GM21723 (cell line): ENCODE data around the gene OAT.
A peak's percentile ranks its signal among the peaks of the same experiment; 100 is the strongest.

Experiments
- ATAC-seq: cut with Tn5 transposase; IDR thresholded peaks from one replicate; pipeline ENCODE4 v1.9.1; 2021; ENCODE audit warnings: mild to moderate bottlenecking, moderate library complexity; ENCODE audit not compliant: unreplicated experiment

The OAT gene

DNA sequence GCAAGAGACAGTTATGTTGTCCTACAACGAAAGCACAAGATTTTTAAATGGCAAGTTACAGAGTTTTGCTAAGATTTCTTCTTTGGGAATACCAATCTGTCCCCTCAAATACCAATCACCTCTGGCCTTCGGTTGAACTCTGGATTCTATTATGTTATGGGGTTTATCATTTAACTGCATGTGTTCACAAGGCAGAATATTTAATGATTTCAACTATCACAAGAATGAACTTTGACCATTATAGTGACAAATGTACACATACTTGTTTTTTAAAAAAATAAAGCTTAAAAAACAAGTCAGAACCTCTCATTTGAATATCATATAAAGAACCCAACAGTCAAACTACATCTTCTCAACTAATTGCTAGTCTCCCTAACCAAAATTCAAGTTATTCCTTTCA lies 11.3 kb downstream of the OAT start:
- ATAC-seq: no peak

DNA sequence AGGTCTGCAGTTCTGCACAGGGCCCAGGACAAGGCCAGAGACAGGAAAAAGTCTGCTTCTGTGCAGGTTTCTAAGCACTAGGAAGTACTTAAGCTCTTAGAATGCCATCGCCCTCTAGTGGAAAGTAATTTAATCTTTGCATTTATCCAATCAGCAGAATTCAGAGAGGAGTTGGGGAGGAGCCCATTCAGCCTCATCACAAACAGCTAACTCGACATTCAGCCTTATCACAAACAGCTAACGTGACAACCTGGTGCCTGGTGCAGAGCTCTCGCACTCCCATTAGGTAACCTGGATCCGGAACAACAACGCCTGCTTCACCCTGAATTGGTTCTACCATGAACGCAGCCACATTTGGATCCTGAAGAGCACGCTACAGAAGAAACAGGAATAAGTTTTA lies 15.2 kb downstream of the OAT start:
- peak; percentile 93 for ATAC-seq

DNA sequence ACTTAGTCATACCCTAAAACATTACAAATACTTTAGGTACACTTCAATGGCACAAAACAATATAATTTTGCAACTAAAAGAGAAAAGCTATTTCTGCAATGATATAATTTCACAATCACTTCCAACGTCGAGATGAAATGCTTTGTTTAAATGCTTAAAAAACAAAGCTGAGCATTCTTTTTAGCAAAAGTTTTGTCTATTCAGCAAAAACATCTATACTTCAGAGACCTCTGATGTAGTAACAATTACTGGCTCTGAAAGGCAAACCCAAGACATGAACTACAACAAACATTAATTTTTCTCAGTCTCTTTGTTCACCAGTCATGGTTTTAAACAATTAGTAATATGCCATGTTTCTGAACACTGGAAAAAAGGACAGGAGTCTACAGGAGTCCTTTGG lies 16.4 kb downstream of the OAT start:
- ATAC-seq: no peak

DNA sequence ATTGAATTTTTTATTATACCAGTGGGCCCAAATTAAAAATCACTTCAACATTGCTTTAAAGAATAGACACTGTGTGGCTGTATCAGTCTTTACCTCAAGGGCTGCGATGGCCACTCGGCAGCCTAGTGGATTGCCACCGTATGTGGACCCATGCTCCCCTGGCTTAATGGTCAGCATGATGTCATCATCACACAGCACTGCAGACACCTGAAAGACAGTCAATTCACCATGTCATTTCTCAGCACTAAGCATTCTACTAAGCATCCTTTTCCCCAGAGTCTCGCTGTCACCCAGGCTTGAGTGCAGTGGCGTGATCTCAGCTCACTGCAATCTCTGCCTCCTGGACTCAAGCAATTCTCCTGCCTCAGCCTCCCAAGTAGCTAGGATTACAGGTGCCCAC lies 17.1 kb downstream of the OAT start:
- ATAC-seq: no peak

DNA sequence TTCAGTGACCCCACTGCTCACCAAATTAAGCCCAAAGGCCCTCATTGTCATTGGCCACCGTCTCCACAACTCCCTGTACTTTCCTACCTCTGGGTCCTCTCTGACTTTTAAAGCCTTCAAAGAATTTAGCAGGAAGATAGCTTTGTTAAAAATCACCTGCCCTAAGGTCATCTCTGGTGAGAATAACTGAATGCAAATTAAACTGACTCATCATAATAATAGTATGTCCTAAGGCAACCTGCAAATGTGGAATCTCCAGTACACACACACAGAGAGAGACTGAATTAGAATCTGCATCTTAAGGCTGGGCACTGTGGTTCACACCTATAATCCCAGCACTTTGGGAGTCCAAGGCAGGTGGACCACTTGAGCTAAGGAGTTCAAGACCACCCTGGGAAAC lies 24.1 kb downstream of the OAT start:
- ATAC-seq: no peak

DNA sequence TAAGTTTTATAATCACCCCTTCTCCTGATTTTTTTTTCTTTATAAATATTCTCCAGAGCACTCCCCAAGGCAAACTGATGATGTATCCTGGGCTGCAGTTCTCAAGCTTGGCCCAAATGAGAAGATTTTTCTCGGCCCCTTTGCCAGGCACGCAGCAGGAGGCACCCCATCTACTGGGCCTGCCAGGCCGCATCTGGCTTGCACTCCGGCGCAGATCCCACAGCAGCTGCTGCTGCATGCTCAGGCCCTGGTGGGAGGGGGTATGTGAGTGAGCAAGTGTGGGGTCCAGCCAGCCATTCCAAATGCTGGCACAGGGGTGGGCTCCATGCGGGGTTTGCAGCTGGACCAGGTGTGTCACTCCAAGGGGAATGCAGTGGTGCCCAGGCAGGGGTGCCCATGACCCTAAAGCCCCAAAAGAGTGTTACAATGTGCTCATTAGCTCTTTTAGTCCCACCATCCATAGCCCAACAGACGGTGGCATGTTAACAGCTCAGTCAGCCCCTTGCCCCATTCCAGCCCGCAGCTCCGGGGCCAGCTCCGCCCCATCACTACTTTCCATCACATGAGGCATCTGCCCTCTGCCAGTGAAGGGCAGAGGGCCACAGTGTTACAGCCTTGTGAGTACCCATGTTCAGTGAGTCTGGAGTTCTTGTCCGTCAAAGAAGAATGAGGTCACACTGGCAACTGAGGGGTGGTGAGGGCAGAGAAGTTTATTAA lies 25.9 kb downstream of the OAT start:
- no peak for ATAC-seq

DNA sequence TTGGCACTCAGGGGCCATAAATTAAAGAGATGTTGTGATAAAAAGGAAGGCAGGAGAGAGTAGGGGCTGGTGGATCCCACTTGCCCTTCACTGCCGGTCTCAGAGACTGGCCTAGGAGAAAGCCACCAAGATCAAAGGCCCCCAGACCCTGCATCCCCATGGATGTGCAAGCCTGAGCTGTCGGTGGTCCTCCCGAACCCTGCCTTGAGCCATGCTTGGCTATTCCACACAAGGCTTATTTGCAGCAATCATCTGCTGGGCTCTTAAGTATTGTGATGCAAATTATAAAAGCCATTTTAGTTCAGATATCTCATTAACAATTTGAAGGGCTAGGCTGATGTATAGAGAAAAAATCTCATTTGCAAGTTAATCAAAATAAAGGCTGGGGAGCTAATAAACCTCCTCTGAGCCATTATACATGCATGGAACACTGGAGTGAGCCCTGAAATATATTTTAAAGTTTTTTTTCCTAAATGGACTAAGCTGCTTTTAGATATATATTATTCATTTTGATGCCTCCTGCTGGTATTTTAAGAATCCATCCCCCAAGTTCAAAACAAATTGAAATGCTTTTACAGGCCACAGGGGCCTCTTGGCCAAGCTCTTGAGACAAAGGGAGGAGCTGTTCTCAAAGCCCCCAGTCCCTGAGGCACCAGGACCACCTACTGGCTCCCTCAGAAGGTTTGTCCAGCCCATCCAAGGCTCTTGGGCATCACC lies 28.1 kb downstream of the OAT start:
- no peak for ATAC-seq

DNA sequence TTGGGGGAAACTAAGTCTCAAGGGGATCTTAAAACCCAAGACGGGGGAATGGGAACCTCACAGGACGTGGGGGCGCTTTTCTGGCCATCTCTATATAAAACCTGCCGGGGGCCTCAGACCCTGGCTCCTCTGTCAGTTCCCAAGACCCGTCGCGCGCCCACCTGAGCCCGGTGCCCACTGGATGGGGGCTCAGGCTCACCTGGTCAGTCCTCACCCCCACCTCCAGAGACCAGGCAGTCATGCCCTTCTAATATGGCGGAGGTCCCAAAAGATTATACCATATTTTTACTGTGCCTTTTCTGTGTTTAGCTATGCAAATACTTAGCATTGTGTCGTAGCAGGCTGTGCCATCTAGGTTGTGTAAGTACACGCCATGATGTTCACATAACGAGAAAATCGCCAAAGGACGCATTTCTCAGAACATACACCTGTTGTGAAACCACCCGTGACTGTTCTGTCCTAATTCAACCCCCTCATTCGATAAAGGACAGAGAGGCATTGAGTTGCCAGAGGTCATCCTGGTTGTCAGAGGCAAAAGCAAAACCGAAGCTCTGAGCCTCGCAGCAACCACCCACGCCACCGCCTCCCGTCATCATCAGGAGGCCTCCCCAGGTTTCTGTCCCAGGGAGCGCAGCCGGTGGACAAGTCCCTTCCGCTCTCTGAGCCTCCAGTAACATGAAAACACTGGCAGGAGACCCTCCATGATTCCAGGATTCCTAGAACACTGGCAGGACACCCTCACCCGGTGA lies 28.9 kb downstream of the OAT start:
- no peak for ATAC-seq

DNA sequence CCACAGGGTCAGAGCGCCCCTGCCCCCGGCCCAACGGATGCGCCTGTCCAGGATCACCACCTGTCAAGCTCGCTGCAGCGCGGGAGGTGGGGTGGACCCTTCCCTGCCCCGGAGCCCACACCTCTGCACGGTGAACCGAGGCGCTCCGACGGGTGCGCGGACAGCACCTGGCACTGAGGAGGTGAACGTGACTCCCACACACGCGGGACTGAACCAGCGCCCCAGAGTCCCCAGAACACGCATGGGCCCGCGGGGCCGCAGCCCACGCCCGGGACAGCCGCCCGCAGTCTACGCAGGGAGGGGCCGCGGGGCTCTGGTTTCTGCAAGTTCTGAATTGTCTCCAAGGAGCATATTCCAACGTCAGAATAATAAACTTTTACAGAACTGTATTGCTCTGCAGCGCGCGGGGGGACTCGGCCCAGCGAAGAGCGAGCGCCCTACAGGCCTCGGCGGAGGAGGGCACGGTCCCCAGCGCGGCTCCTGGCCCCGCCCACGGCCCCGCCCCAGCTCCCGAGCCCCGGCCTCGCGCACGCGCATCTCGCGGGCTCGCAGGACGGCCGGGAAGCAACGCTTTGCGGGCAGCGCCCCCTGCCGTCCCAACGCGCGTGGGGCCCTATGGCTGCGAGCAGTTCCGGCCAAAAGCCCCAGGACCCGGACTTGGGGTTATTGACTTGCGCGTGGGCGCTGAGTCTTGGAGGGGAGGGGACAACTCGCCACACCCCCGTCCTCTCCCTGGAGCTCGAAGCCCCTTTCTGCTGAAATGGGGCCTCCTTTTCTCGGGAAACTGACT lies 29.7 kb downstream of the OAT start:
- peak; percentile 94 for ATAC-seq

DNA sequence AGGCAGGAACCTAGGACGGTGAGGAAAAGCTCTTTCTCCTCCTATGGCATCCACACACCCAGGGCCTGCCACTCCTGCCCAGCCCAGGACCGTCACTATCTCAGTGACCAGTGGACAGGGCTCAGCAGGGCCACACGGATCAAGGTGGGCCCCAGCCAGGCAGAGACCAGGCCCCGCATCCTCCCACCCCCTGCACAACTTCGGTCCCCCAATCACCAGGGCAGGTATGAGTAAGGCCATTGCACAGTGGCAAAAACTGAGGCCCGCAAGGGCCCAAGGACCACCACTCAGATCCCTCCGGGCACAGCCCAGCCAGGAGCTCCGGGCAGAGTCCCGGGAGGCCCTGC lies 30.3 kb downstream of the OAT start:
- no peak for ATAC-seq

DNA sequence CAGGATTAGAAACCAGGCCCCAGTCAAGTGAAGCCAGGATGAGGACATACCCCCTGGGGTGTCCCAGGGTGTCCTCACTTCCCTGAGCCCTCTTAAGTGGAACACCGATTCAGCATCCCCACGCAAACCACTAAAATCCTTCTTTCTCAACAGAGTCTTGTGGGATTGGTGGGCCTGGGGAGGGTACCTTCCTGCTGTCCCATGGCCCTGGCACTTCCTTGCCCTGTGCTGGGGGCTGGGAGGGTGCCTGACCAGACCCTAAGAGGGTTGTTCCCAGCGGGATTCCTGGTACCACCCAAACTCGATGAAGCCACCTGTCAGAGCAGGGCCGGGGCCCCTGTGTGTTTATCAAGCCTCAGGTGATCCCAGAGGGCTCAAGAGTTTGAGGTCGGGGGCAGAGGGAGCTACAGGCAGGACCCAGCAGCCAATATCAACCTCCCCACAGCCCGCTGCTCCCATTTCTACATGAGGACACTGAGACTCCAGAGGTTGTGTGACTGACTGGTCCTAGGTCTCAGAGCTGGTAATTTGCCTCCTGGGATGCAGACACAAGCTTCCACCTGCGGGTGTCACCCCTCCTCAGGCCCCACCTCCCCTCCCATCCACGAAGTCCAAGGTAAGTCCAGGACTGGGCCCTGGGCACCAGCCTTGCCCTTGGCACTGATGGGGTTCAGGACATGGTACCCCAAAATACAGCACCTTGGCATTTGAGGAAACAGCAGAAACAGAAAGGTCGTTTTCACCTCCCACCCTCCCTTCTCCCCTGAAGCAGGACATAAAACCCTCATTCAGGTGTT lies 31.4 kb downstream of the OAT start:
- no peak for ATAC-seq

DNA sequence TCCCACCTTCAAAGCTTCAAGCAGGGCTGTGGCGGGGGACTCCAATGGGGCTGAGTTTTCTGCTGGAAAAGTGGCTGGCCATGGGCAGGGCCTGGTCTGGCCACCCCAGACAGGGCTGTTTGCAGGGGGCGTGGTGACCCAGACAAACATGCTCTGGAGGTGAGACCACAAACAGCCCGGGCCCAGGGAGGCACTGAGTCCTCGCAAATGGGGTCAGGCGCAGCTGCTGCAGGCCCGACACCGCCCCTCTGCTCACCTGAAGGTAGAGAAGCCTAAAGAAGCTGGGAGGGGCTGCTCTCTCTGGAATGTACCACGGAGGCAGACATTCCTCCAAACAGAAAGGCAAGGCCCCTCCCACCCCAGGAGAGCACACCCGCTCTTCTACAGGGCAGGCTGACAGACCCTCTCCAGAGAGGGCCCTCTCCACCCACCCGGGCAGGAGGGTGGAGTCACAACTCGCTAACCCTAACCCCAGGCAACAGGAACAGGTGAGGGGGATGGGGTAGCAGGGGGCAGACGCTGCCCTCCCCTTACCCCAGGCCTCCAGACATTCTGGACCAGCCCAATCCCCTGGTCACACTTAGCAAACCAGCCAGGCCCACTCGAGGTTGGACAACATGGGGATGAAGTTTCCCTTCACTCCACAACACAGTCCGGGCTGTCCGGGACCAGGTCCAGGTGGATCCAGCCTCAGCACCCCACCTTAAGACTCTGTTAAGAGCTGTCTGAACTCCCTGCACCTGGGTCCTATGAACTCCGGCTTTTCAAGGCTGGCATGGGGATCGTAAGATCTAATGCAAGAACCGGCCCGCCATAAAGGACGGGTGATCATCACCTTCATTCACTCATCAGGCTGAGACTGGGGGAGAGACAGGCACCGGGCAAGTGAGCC lies 32.3 kb downstream of the OAT start:
- ATAC-seq: no peak

DNA sequence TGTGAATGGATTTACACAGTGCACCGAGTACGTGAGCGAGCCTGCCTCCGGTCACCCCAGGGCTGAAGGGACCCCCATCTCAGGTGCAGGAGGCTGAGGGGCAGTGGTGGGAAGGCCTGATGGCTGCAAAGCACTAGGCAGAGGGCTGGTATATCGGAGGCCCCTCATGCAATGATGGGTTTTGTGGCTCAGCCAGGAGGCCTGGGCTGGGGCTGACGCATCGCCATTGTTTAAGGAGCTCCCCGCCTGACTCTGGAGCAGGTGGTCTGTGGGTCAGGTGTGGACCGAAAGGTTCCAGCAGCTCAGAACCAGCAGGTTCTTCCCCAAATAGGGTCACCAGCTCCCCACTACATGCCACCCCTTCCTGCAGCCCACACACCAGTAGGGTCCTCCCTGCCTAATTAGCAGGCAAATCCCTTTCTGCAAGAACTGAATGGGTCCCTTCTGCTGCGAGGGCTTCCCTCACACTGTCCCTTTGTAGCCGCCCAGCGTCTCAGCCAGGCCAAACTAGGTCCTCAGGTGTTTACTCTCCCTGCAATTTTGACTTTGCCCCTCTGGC lies 33.0 kb downstream of the OAT start:
- no peak for ATAC-seq

DNA sequence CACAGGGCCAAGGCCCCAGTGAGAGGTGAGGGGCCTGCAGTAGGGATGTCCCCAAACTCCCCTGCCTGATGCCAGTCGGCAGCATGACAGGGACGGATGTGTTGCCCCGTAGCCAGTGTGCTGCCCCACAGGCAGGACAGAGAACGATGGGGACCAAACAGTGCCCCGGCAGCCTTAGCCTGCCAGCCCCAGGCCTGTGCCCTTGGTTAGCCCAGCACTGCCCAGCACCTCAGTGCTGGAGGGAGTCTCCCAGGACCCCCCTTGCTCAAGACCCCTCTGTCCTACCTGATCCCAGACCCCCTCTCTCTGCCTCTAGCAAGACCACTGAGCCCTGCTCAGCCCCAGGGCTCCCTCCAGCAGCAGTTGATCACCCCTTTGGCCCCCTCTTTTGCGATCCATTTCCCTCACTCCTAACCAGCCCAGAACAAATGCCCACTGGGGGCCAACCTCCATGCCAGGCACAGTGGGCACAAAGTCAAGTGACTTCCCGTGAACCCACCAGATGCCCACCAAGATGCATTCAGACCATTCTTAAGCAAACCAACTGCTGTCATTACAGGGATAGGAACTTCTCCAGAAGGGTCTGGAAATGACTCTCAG lies 34.0 kb downstream of the OAT start:
- no peak for ATAC-seq

DNA sequence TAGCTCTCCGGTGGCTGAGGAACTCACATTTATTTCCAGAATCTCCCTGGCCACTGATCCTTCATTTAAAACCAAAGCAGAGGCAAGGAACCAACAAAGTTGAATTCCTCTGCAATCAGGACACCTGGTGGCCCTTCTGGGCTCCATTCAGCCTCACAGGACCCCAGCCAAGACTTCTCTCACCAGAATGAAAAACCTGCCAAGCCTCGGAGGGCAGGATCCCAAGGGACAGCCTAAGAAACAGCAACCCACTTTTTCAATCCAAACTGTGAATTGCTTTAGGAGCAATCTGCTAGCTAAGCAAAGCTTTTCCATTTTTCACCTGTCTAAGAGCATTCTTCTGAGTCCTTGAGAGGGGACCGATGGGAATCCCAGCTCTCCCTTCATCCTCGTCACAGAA lies 34.6 kb downstream of the OAT start:
- no peak for ATAC-seq

DNA sequence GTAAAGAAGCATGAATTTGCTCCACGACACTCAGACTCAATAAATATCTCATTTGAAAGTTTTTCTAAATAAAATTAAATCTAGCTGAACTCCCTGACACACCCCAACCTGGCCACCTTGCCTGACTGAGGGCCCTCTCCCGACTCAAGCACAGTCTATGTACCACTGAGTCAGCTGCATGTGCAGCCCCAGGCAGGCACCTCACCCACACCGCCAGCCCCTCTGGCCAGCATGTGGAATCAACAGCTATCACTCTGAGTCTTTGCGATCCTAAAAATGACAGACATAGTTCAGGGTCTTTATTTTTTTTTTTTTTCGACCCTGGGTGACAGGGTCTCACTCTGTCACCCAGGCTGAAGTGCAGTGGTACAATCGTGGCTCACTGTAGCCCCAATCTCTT lies 35.2 kb downstream of the OAT start:
- no peak for ATAC-seq

DNA sequence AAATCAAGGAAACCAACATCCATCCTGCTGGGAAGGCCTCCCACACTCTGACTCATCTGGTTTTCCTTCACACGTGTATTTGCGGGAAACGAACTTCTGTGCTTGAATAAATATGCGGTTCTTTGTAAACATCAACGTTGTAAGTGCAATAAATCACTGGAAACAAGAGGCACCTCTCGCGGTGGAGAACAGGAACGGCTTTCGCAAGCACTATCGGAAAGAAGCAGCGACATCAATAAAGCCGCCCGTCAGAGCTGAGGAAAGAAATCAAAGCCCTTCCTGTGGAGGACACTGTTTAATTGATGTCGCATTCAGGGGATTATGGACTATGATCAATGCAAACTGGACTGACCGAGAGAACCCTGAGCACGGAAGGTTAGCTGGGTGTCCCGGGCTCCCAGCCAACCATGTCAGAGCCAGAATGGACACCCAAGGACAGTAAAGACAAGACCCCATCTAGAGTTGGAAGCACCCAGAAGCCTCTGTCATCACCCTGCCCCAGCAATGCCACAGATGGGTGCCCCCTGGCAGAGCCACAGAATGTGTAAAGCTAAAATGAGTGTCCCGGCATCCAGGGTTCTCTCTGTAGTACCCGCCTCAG lies 37.6 kb downstream of the OAT start:
- no peak for ATAC-seq

DNA sequence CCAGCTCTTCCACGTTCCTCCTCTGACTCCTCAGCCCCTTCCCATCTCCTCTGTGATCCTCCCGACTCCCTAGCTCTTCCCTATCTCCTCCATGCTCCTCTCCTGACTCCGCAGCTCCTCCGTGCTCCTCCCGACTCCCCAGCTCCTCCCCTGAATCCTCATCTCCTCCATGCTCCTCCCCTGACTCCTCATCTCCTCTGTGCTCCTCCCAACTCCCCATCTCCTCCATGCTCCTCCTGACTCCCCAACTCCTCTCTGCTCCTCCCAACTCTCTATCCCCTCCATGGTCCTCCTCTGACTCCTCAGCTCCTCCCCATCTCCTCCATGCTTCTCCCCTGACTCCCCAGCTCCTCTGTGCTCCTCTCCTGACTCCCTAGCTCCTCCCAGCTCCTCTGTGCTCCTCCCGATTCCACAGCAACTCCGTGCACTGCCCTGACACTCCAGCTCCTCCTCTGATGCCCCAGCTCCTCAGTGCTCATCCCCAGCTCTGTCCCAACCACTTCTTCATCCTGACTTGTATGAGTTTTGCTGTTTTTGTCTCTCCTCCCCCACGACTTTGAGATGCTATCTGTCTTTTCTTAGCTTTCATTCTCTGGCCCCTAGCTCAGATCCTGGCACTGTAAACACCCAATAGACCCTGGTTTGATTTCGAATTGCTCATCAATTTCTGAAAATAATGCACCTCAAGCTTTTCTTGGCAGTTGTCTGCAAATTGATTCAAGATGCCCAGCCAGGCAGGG lies 38.3 kb downstream of the OAT start:
- ATAC-seq: no peak
